DMS 273 treated with DMSO at 0.1 percent for 48 hours (cell line): Measurements from ENCODE around the gene ANKS1B.
"Not testable (repeated sequence)": the region's sequence is repeated elsewhere in the genome, so short reads cannot be mapped to it uniquely, and the experiment has no call there.

Experiments used
- DNase-seq: peaks from one replicate; lab custom pipeline; 2025; lab: John Stamatoyannopoulos, UW

Gene ANKS1B

GRCh38 chr12:99870085-99870484 lies 114.7 kb downstream of the ANKS1B start:
- no peak for DNase-seq

- DNase-seq = no peak
These were observed 123.0 kb downstream of the ANKS1B start for GRCh38 chr12:99861731-99862130.

- no peak for DNase-seq
These were observed 125.6 kb downstream of the ANKS1B start for GRCh38 chr12:99859126-99859525.

- no peak for DNase-seq
These were observed 132.1 kb downstream of the ANKS1B start for GRCh38 chr12:99852666-99853065.

- DNase-seq = no peak
These were observed 136.8 kb downstream of the ANKS1B start for GRCh38 chr12:99847936-99848335.

GRCh38 chr12:99834710-99835109 lies 150.0 kb downstream of the ANKS1B start:
- no peak for DNase-seq

GRCh38 chr12:99833397-99833796 lies 151.3 kb downstream of the ANKS1B start:
- no peak for DNase-seq

- peak; percentile 72 for DNase-seq
These were observed 159.7 kb downstream of the ANKS1B start for GRCh38 chr12:99824900-99825542.

GRCh38 chr12:99822273-99822672 lies 162.5 kb downstream of the ANKS1B start:
- no peak for DNase-seq

- peak; percentile 55 for DNase-seq
These were observed 173.8 kb downstream of the ANKS1B start for GRCh38 chr12:99810718-99811593.

GRCh38 chr12:99809909-99810308 lies 174.8 kb downstream of the ANKS1B start:
- DNase-seq = no peak

GRCh38 chr12:99806304-99806703 lies 178.4 kb downstream of the ANKS1B start:
- no peak for DNase-seq

- DNase-seq = no peak
These were observed 180.0 kb downstream of the ANKS1B start for GRCh38 chr12:99804715-99805114.

- no peak for DNase-seq
These were observed 184.1 kb downstream of the ANKS1B start for GRCh38 chr12:99800605-99801004.

GRCh38 chr12:99797931-99798330 lies 186.8 kb downstream of the ANKS1B start:
- not testable (repeated sequence) for DNase-seq

GRCh38 chr12:99783421-99783820 lies 201.3 kb downstream of the ANKS1B start:
- DNase-seq = no peak

GRCh38 chr12:99772274-99772673 lies 212.5 kb downstream of the ANKS1B start:
- DNase-seq = no peak

GRCh38 chr12:99771659-99772058 lies 213.1 kb downstream of the ANKS1B start:
- DNase-seq = no peak

GRCh38 chr12:99769396-99769980 lies 215.2 kb downstream of the ANKS1B start:
- DNase-seq = no peak

GRCh38 chr12:99768758-99769157 lies 216.0 kb downstream of the ANKS1B start:
- no peak for DNase-seq

GRCh38 chr12:99767809-99768208 lies 216.9 kb downstream of the ANKS1B start:
- no peak for DNase-seq

- no peak for DNase-seq
These were observed 218.3 kb downstream of the ANKS1B start for GRCh38 chr12:99766408-99766807.
